NCI-H82 (cell line): ENCODE data around the gene TBX5.

Source experiments
- DNase-seq: peaks from one replicate; lab custom pipeline; 2025; lab: John Stamatoyannopoulos, UW

Gene TBX5

GRCh38 chr12:114405519-114406271 is at the start of gene TBX5:
TBX5 (minus strand) TSS chr12:114406144; CDS start chr12:114403898, 2,246 bp downstream.
- DNase-seq, result peak; percentile 11

- DNase-seq, result no peak
Measured at GRCh38 chr12:114451657-114452056, 45.7 kb upstream of the TBX5 start.

- no peak for DNase-seq
Measured at GRCh38 chr12:114450515-114451300, 44.8 kb upstream of the TBX5 start.

GRCh38 chr12:114450019-114450418 is 44.1 kb upstream of the TBX5 start:
- DNase-seq, result no peak

- no peak for DNase-seq
Measured at GRCh38 chr12:114448618-114448933, 42.6 kb upstream of the TBX5 start.

GRCh38 chr12:114447799-114448617 is 42.1 kb upstream of the TBX5 start:
- no peak for DNase-seq

- DNase-seq, result no peak
Measured at GRCh38 chr12:114447274-114447716, 41.4 kb upstream of the TBX5 start.

GRCh38 chr12:114445401-114446323 is 39.7 kb upstream of the TBX5 start:
- no peak for DNase-seq

- DNase-seq, result no peak
Measured at GRCh38 chr12:114444422-114445279, 38.7 kb upstream of the TBX5 start.

- no peak for DNase-seq
Measured at GRCh38 chr12:114443607-114444421, 37.9 kb upstream of the TBX5 start.

GRCh38 chr12:114442578-114442977 is 36.6 kb upstream of the TBX5 start:
- DNase-seq, result no peak

GRCh38 chr12:114441545-114441944 is 35.6 kb upstream of the TBX5 start:
- no peak for DNase-seq

GRCh38 chr12:114441039-114441383 is 35.1 kb upstream of the TBX5 start:
- no peak for DNase-seq

GRCh38 chr12:114440270-114441038 is 34.5 kb upstream of the TBX5 start:
- DNase-seq, result no peak

- DNase-seq, result no peak
Measured at GRCh38 chr12:114439817-114440216, 33.9 kb upstream of the TBX5 start.

GRCh38 chr12:114439261-114439683 is 33.3 kb upstream of the TBX5 start:
- no peak for DNase-seq

- DNase-seq, result no peak
Measured at GRCh38 chr12:114438635-114439256, 32.8 kb upstream of the TBX5 start.

- DNase-seq, result no peak
Measured at GRCh38 chr12:114434341-114434740, 28.4 kb upstream of the TBX5 start.
